Measurements from ENCODE around the gene SPECC1. TPM values are rescaled to one million over a fixed set of nuclear protein-coding genes. Genes with fewer than 3 reads are reported as not detected.

Gene SPECC1
- total and polyA plus RNA-seq, 2 of the 13 experiments (the other 11 are each of a cell fraction or from before 2014, with no cell fraction given), result 2.3 to 6.9 TPM

DNA sequence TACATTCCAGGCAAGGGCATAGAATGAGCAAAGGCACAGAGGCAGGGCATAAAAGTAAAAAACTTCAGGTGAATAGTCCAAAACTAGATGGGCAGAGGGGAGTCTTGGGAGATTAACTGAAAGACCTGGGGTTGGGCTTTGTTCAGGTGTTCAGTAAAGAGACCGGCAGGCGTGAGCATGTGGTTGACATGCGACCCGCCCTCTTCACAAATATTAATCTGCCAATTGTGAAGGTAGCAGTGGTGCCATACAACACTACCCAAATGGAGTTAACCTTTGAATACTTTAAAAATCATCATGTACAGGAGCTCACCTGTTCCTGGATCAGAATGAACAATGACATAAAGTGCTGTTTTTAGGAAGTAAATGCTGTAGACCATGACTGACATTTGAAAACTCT lies 232.7 kb downstream of the SPECC1 start:
- no peaks in the 10 kb centered on the region for H3K79me2 ChIP-seq (ENCODE audit: insufficient read depth, low read length)
- H3K4me3 ChIP-seq (replicated peaks in 1 of 3; ENCODE audit: insufficient read depth in 1 of 3, low read depth in 2 of 3, low read length in 3 of 3), result no peak overlapping the region
- CTCF ChIA-PET (ENCODE audit: low intra/inter-chr PET ratio, low total read pairs), result no interaction called here
- WGBS (ENCODE audit: low lambda C conversion rate), result 94% methylated on average over 4 of the region's 4 CpGs
- H3K4me2 ChIP-seq (ENCODE audit: low read depth, low read length), result no peak overlapping the region
- no peak overlapping the region for H2AFZ ChIP-seq (ENCODE audit: low read length)
- no peak overlapping the region for H3K27ac ChIP-seq (ENCODE audit: extremely low read length, insufficient read depth, low read length)
- intact Hi-C loops (cut with micrococcal nuclease; ENCODE audit: unreplicated experiment), result no loop called here
- TF ChIP-seq MBNL3 (CRISPR knock-in tag; conservative IDR thresholded peaks at IDR 0.05) (no peak), DMTF1 (CRISPR knock-in tag; IDR thresholded peaks at IDR 0.05) (no peak), TFAP4 (IDR thresholded peaks at IDR 0.05; ENCODE audit: borderline replicate concordance, low read depth) (no peak), SRSF4 (IDR thresholded peaks at IDR 0.05; ENCODE audit: low read depth, low read length, poor library complexity, severe bottlenecking) (no peak), TOE1 (CRISPR knock-in tag; IDR thresholded peaks at IDR 0.05) (no peak)
- no peaks in the 10 kb centered on the region for H3K9me3 ChIP-seq (ENCODE audit: low read length)
- no peaks in the 10 kb centered on the region for H3K4me1 ChIP-seq (ENCODE audit: insufficient read depth, low read length)
- no peaks in the 10 kb centered on the region for H3K36me3 ChIP-seq (replicated peaks in 1 of 2; ENCODE audit: control insufficient read depth in 1 of 2, insufficient read depth in 2 of 2, low read length in 2 of 2)
- no peak for FAIRE-seq
- no peaks in the 10 kb centered on the region for H4K20me1 ChIP-seq (ENCODE audit: insufficient read depth, low read length)
- H3K27me3 ChIP-seq (ENCODE audit: control insufficient read depth in 1 of 2, insufficient read depth in 2 of 2, low read length in 2 of 2), result no peaks in the 10 kb centered on the region
- in situ Hi-C loops (cut with HindIII; ENCODE audit: extremely low pct_ligation_motif_present, low pct_unique_long_range_greater_than_20kb), result no loop called here
- no TSS peak for BruUV-seq (replicated peaks)
- H3K9ac ChIP-seq (ENCODE audit: insufficient read depth, low read depth, low read length), result no peak overlapping the region
- POLR2A ChIA-PET, result no interaction called here
- ATAC-seq, result no peak
- no peak for DNase-seq (ENCODE audit: low spot score)

DNA sequence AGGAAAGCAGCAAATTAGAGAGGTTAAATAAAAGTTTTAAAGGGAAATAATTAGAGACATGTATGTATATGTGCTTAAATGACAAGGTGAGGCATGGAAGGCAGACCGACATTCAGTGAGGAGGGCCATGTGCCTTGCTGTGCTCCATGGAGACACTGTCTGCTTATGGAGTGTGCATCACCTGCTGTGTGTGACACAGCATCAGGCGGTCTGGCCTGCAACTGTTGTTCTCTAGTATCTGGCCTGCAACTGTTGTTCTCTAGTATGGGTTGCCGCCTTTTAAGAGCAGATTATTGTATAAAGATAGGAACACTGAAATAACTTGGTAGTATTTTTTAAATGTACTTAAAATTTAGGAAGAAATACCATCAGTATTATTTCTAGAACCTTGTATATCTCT lies 233.1 kb downstream of the SPECC1 start:
- POLR2A ChIA-PET, result no interaction called here
- Histone ChIP-seq H2AFZ (ENCODE audit: low read length) (no peak overlapping the region), H3K79me2 (ENCODE audit: insufficient read depth, low read length) (no peaks in the 10 kb centered on the region), H3K4me1 (ENCODE audit: insufficient read depth, low read length) (no peaks in the 10 kb centered on the region), H3K4me3 (replicated peaks in 1 of 3; ENCODE audit: insufficient read depth in 1 of 3, low read depth in 2 of 3, low read length in 3 of 3) (no peak overlapping the region), H3K9ac (ENCODE audit: insufficient read depth, low read depth, low read length) (no peak overlapping the region), H4K20me1 (ENCODE audit: insufficient read depth, low read length) (no peaks in the 10 kb centered on the region), H3K27me3 (ENCODE audit: control insufficient read depth in 1 of 2, insufficient read depth in 2 of 2, low read length in 2 of 2) (no peaks in the 10 kb centered on the region), H3K9me3 (ENCODE audit: low read length) (no peaks in the 10 kb centered on the region), H3K36me3 (replicated peaks in 1 of 2; ENCODE audit: control insufficient read depth in 1 of 2, insufficient read depth in 2 of 2, low read length in 2 of 2) (no peaks in the 10 kb centered on the region), H3K4me2 (ENCODE audit: low read depth, low read length) (no peak overlapping the region), H3K27ac (ENCODE audit: extremely low read length, insufficient read depth, low read length) (no peak overlapping the region)
- intact Hi-C loops (cut with micrococcal nuclease; ENCODE audit: unreplicated experiment) (no loop called here), in situ Hi-C loops (cut with HindIII; ENCODE audit: extremely low pct_ligation_motif_present, low pct_unique_long_range_greater_than_20kb) (no loop called here)
- CTCF ChIA-PET (ENCODE audit: low intra/inter-chr PET ratio, low total read pairs), result no interaction called here
- no TSS peak for BruUV-seq (replicated peaks)
- no peak for DNase-seq (ENCODE audit: low spot score)
- FAIRE-seq, result no peak
- no peak for ATAC-seq
- 77% methylated on average over 3 of the region's 3 CpGs for WGBS (ENCODE audit: low lambda C conversion rate)
- no peak for TF ChIP-seq ZNF317 (CRISPR knock-in tag; IDR thresholded peaks at IDR 0.05)
- TF ChIP-seq TIGD3 (CRISPR knock-in tag; IDR thresholded peaks at IDR 0.05; ENCODE audit: borderline replicate concordance), result no peak
- TF ChIP-seq, protein P1, sequence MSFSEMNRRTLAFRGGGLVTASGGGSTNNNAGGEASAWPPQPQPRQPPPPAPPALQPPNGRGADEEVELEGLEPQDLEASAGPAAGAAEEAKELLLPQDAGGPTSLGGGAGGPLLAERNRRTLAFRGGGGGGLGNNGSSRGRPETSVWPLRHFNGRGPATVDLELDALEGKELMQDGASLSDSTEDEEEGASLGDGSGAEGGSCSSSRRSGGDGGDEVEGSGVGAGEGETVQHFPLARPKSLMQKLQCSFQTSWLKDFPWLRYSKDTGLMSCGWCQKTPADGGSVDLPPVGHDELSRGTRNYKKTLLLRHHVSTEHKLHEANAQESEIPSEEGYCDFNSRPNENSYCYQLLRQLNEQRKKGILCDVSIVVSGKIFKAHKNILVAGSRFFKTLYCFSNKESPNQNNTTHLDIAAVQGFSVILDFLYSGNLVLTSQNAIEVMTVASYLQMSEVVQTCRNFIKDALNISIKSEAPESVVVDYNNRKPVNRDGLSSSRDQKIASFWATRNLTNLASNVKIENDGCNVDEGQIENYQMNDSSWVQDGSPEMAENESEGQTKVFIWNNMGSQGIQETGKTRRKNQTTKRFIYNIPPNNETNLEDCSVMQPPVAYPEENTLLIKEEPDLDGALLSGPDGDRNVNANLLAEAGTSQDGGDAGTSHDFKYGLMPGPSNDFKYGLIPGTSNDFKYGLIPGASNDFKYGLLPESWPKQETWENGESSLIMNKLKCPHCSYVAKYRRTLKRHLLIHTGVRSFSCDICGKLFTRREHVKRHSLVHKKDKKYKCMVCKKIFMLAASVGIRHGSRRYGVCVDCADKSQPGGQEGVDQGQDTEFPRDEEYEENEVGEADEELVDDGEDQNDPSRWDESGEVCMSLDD (CRISPR knock-in tag; IDR thresholded peaks at IDR 0.05; ENCODE audit: borderline replicate concordance), result no peak
- no peak for TF ChIP-seq SMYD3 (CRISPR knock-in tag; IDR thresholded peaks at IDR 0.05)
- no peak for TF ChIP-seq NCOA2 (CRISPR knock-in tag; IDR thresholded peaks at IDR 0.05)
- TF ChIP-seq MLLT10 (CRISPR knock-in tag; IDR thresholded peaks at IDR 0.05), result no peak
